SK-N-SH treated with all-trans-retinoic acid at 6 μM for 48 hours (cell line): Measurements from ENCODE around the gene PREPL.

Experiments
- ATAC-seq: fragments of 200-7000 bp; cut with Tn5 transposase; 3 replicates; pipeline ENCODE4 v1.9.1; 2020; ENCODE audit warnings: mild to moderate bottlenecking, moderate library complexity
- ARNTL ChIP-seq: fragments of 450-650 bp; formaldehyde crosslinking; IDR thresholded peaks from 2 replicates; pipeline ENCODE4 v1.5.0; 2020; ENCODE audit warnings: low read depth, mild to moderate bottlenecking, moderate library complexity, borderline replicate concordance
- BACH2 ChIP-seq: fragments of 250-450 bp; sonication (Bioruptor Pico); IDR thresholded peaks from 2 replicates; pipeline ENCODE4 v1.9.0; 2021; ENCODE audit warnings: mild to moderate bottlenecking, borderline replicate concordance
- CSDC2 ChIP-seq: fragments of 250-450 bp; sonication (Bioruptor Pico); IDR thresholded peaks from 2 replicates; pipeline ENCODE4 v1.5.0; 2020; ENCODE audit warnings: mild to moderate bottlenecking, moderate library complexity
- ESRRG ChIP-seq: fragments of 250-450 bp; sonication (Bioruptor Pico); IDR thresholded peaks from 2 replicates; pipeline ENCODE4 v1.6.1; 2021; ENCODE audit warnings: mild to moderate bottlenecking
- ISL1 ChIP-seq: fragments of 250-450 bp; sonication (Bioruptor Pico); IDR thresholded peaks from 2 replicates; pipeline ENCODE4 v2.1.2; 2022; ENCODE audit warnings: mild to moderate bottlenecking, moderate library complexity
- OSR1 ChIP-seq: fragments of 250-450 bp; sonication (Bioruptor Pico); IDR thresholded peaks from 2 replicates; pipeline ENCODE4 v1.8.0; 2022; ENCODE audit warnings: moderate library complexity, mild to moderate bottlenecking, inconsistent platforms
- PATZ1 ChIP-seq: fragments of 250-450 bp; sonication (Bioruptor Pico); IDR thresholded peaks from 2 replicates; pipeline ENCODE4 v1.8.0; 2020; ENCODE audit warnings: mild to moderate bottlenecking, moderate library complexity, borderline replicate concordance
- POU6F1 ChIP-seq: fragments of 250-450 bp; sonication (Bioruptor Pico); IDR thresholded peaks from 2 replicates; pipeline ENCODE4 v1.8.0; 2021; ENCODE audit warnings: low read depth, mild to moderate bottlenecking, moderate library complexity, borderline replicate concordance
- PPARA ChIP-seq: fragments of 250-450 bp; sonication (Bioruptor Pico); IDR thresholded peaks from 2 replicates; pipeline ENCODE4 v1.5.0; 2020; ENCODE audit warnings: mild to moderate bottlenecking, borderline replicate concordance
- RARB ChIP-seq: fragments of 250-450 bp; sonication (Bioruptor Pico); IDR thresholded peaks from 2 replicates; pipeline ENCODE4 v1.8.0; 2021; ENCODE audit warnings: mild to moderate bottlenecking, moderate library complexity
- SNAI2 ChIP-seq: fragments of 250-450 bp; sonication (Bioruptor Pico); IDR thresholded peaks from 2 replicates; pipeline ENCODE4 v1.5.0; 2020; ENCODE audit warnings: mild to moderate bottlenecking, moderate library complexity
- TCF4 ChIP-seq: fragments of 250-450 bp; sonication (Bioruptor Pico); IDR thresholded peaks from 2 replicates; pipeline ENCODE4 v1.8.0; 2021; ENCODE audit warnings: mild to moderate bottlenecking, moderate library complexity, borderline replicate concordance
- TOX ChIP-seq: fragments of 250-450 bp; sonication (Bioruptor Pico); IDR thresholded peaks from 2 replicates; pipeline ENCODE4 v1.8.0; 2021; ENCODE audit warnings: mild to moderate bottlenecking, moderate library complexity, borderline replicate concordance
- TSHZ2 ChIP-seq: fragments of 250-450 bp; sonication (Bioruptor Pico); IDR thresholded peaks from 2 replicates; pipeline ENCODE4 v1.5.0; 2020; ENCODE audit warnings: mild to moderate bottlenecking, moderate library complexity
- ZC3H10 ChIP-seq: fragments of 250-450 bp; sonication (Bioruptor Pico); IDR thresholded peaks from 2 replicates; pipeline ENCODE4 v1.5.1; 2021; ENCODE audit warnings: mild to moderate bottlenecking, moderate library complexity
- ZFP3 ChIP-seq: fragments of 250-450 bp; sonication (Bioruptor Pico); IDR thresholded peaks from 2 replicates; pipeline ENCODE4 v1.5.0; 2020; ENCODE audit warnings: mild to moderate bottlenecking, moderate library complexity
- ZFP30 ChIP-seq: fragments of 450-650 bp; formaldehyde crosslinking; IDR thresholded peaks from 2 replicates; pipeline ENCODE4 v1.5.0; 2022; ENCODE audit warnings: mild to moderate bottlenecking, moderate library complexity
- ZNF565 ChIP-seq: fragments of 450-650 bp; formaldehyde crosslinking; conservative IDR thresholded peaks from 2 replicates; pipeline ENCODE4 v1.5.0; 2020; ENCODE audit warnings: low read depth, mild to moderate bottlenecking, moderate library complexity
- ZNF70 ChIP-seq: fragments of 450-650 bp; formaldehyde crosslinking; IDR thresholded peaks from 2 replicates; pipeline ENCODE4 v1.5.0; 2020; ENCODE audit warnings: mild to moderate bottlenecking, moderate library complexity

Gene PREPL

GRCh38 chr2:44291281-44292248, 69.7 kb downstream of the PREPL start:
- peak; percentile 99 for ATAC-seq
- 0 out of 2 replicates have a peak, but pooled peaks have one; percentile 26 for TF ChIP-seq ISL1 (CRISPR knock-in tag)
- no peak for TF ChIP-seq ARNTL (CRISPR knock-in tag)

GRCh38 chr2:44290261-44290660, 71.0 kb downstream of the PREPL start:
- TF ChIP-seq PATZ1 (CRISPR knock-in tag), result no peak
- no peak for TF ChIP-seq TCF4 (CRISPR knock-in tag)
- no peak for TF ChIP-seq ZFP3 (CRISPR knock-in tag)
- TF ChIP-seq ARNTL (CRISPR knock-in tag), result no peak
- TF ChIP-seq ZNF565, result no peak
- no peak for TF ChIP-seq CSDC2 (CRISPR knock-in tag)
- no peak for TF ChIP-seq PPARA (CRISPR knock-in tag)
- no peak for TF ChIP-seq BACH2 (CRISPR knock-in tag)
- no peak for TF ChIP-seq TSHZ2 (CRISPR knock-in tag)
- no peak for TF ChIP-seq SNAI2 (CRISPR knock-in tag)
- TF ChIP-seq ZC3H10 (CRISPR knock-in tag), result no peak
- no peak for TF ChIP-seq RARB
- TF ChIP-seq ZNF70 (CRISPR knock-in tag), result no peak
- no peak for ATAC-seq

GRCh38 chr2:44286884-44287638, 74.2 kb downstream of the PREPL start:
- TF ChIP-seq SNAI2 (CRISPR knock-in tag), result no peak
- TF ChIP-seq ESRRG (CRISPR knock-in tag), result no peak
- no peak for TF ChIP-seq TOX
- no peak for TF ChIP-seq OSR1 (CRISPR knock-in tag)
- no peak for TF ChIP-seq PPARA (CRISPR knock-in tag)
- TF ChIP-seq TSHZ2 (CRISPR knock-in tag), result no peak
- ATAC-seq, result no peak

GRCh38 chr2:44286119-44286883, 75.0 kb downstream of the PREPL start:
- TF ChIP-seq ESRRG (CRISPR knock-in tag), result no peak
- no peak for TF ChIP-seq ISL1 (CRISPR knock-in tag)
- TF ChIP-seq BACH2 (CRISPR knock-in tag), result no peak
- TF ChIP-seq POU6F1 (CRISPR knock-in tag), result no peak
- no peak for TF ChIP-seq PATZ1 (CRISPR knock-in tag)
- TF ChIP-seq ARNTL (CRISPR knock-in tag), result no peak
- no peak for TF ChIP-seq OSR1 (CRISPR knock-in tag)
- no peak for TF ChIP-seq ZC3H10 (CRISPR knock-in tag)
- no peak for TF ChIP-seq ZFP30 (CRISPR knock-in tag)
- ATAC-seq, result no peak
